ENCODE results near the gene ADAM30.

- TF ChIP-seq CTCF (conservative IDR thresholded peaks at IDR 0.05; ENCODE audit: low read depth, low read length) (no peak), EZH2 (IDR thresholded peaks at IDR 0.05; ENCODE audit: low read length, unreplicated experiment) (no peak)
Observed at GRCh38 chr1:119873135-119874015, 22.9 kb downstream of the ADAM30 start.
